Measurements from ENCODE around the gene PLEKHA7. TPM values are rescaled to one million over a fixed set of nuclear protein-coding genes. Genes with fewer than 3 reads are reported as not detected.

PLEKHA7 gene
- total and polyA plus RNA-seq, 2 of the 4 experiments (the other 2 are of a cell fraction) = 0.12 TPM; not detected in 1

DNA sequence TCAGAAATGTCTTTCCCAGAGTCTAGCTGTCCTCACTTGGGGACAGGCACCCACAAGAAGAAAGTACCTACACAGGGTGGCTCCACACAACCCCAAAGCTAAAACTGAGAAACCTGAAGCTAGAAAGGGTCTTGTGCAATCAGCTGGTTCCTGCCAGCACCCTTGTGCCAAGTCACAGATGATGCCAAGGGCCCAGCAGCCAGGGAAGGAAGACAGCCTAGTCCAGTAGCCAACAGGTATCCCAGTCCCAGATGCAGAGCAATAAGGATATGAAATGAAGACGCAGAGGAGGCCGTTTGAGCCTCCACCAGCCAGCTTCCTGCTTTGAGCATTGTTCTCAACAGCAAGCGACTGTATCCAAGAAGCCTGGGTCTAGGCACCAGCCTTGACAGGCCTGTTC lies 6.1 kb downstream of the PLEKHA7 start:
- no peaks in the 10 kb centered on the region for H3K9me3 ChIP-seq (ENCODE audit: control insufficient read depth, insufficient read depth, low read length)
- H4K91ac ChIP-seq (ENCODE audit: insufficient read depth, low read depth, low read length) = no peak overlapping the region
- no peak for DNase-seq
- H4K8ac ChIP-seq (ENCODE audit: low read depth in 2 of 2, low read length in 2 of 2) = no peak overlapping the region
- no peaks in the 10 kb centered on the region for H3K79me1 ChIP-seq (ENCODE audit: low read depth in 1 of 2, low read length in 2 of 2)
- in situ Hi-C loops (cut with MboI; ENCODE audit: low sequenced_read_pairs) = no loop called here
- POLR2A ChIA-PET (ENCODE audit: unreplicated experiment) = no interaction called here
- no peaks in the 10 kb centered on the region for H3K4me1 ChIP-seq (ENCODE audit: control insufficient read depth, insufficient read depth, low read length)
- H2AFZ ChIP-seq (replicated peaks; ENCODE audit: low read length, poor library complexity) = no peak overlapping the region
- no peak overlapping the region for H3K14ac ChIP-seq (replicated peaks; ENCODE audit: low read depth, low read length)
- dilution Hi-C loops (cut with HindIII; ENCODE audit: low sequenced_read_pairs, unreplicated experiment) = no loop called here
- no peak overlapping the region for H3K4me2 ChIP-seq (ENCODE audit: low read depth, low read length)
- BruUV-seq (replicated peaks) = no TSS peak
- intact Hi-C loops (cut with micrococcal nuclease) = no loop called here
- H2BK15ac ChIP-seq (ENCODE audit: low read depth, low read length) = no peak overlapping the region
- no peak overlapping the region for H3K23ac ChIP-seq (ENCODE audit: low read depth, low read length)
- CTCF ChIA-PET = no interaction called here
- ATAC-seq (ENCODE audit: low read depth) = no peak
- H2BK5ac ChIP-seq (ENCODE audit: low read depth, low read length, poor library complexity, severe bottlenecking) = no peak overlapping the region
- H3K9me1 ChIP-seq (ENCODE audit: insufficient read depth, low read length) = no peaks in the 10 kb centered on the region
- H2AK5ac ChIP-seq (ENCODE audit: low read depth, low read length) = no peak overlapping the region
- no peak overlapping the region for H4K5ac ChIP-seq (ENCODE audit: low read depth, low read length)
- H2AK9ac ChIP-seq (replicated peaks; ENCODE audit: low read depth, low read length, poor library complexity) = no peak overlapping the region
- H3K36me3 ChIP-seq (ENCODE audit: control insufficient read depth, insufficient read depth, low read length) = no peaks in the 10 kb centered on the region
- H3K4ac ChIP-seq (ENCODE audit: low read depth, low read length) = no peak overlapping the region
- H3K18ac ChIP-seq (ENCODE audit: low read depth, low read length) = no peak overlapping the region
- 88% methylated on average over 2 of the region's 3 CpGs; no CpG with 5 or more reads in 1 of the 2 experiments for WGBS, 2 experiments (ENCODE audit: extremely low coverage in 2 of 2, insufficient read length in 1 of 2)
- no peak overlapping the region for H2BK120ac ChIP-seq (ENCODE audit: low read depth, low read length)
- no peaks in the 10 kb centered on the region for H4K20me1 ChIP-seq (ENCODE audit: insufficient read depth, low read length)
- H3K4me3 ChIP-seq (ENCODE audit: insufficient read depth, low read depth, low read length) = no peak overlapping the region
- no peak overlapping the region for H3K56ac ChIP-seq (ENCODE audit: extremely low read depth, insufficient read depth, low read length)
- H3K27ac ChIP-seq (ENCODE audit: insufficient read depth, low read length) = no peak overlapping the region
- no peak for TF ChIP-seq USF2 (IDR thresholded peaks at IDR 0.05; ENCODE audit: low read depth, low read length)
- TF ChIP-seq ELK1 (IDR thresholded peaks at IDR 0.05; ENCODE audit: borderline replicate concordance, low read depth, low read length) = no peak
- no peak for TF ChIP-seq MAZ (IDR thresholded peaks at IDR 0.05; ENCODE audit: borderline replicate concordance, low read depth, low read length)
- TF ChIP-seq CTCF (conservative IDR thresholded peaks at IDR 0.05; ENCODE audit: low read depth, low read length) = no peak
- TF ChIP-seq MAFK (IDR thresholded peaks at IDR 0.05; ENCODE audit: low read depth, low read length) = no peak
- no peak for TF ChIP-seq NFE2L2 (IDR thresholded peaks at IDR 0.05; ENCODE audit: low read depth, low read length)
- TF ChIP-seq CEBPB (IDR thresholded peaks at IDR 0.05; ENCODE audit: low read depth, low read length) = no peak
- TF ChIP-seq SMC3 (IDR thresholded peaks at IDR 0.05; ENCODE audit: low read depth, low read length) = no peak
- TF ChIP-seq CHD1 (IDR thresholded peaks at IDR 0.05; ENCODE audit: low read depth, low read length) = no peak
- TF ChIP-seq RCOR1 (IDR thresholded peaks at IDR 0.05; ENCODE audit: insufficient replicate concordance, low read length) = no peak
- H3K27me3 ChIP-seq (ENCODE audit: control insufficient read depth, insufficient read depth, low read length) = peaks cover 27% of the 10 kb centered on the region
- no peak overlapping the region for H3K9ac ChIP-seq (ENCODE audit: low read depth, low read length)
- no peak overlapping the region for H2BK20ac ChIP-seq (ENCODE audit: low read depth, low read length)
